Stimulated activated naive CD8-positive, alpha-beta T cell treated with anti-CD3 and anti-CD28 coated beads, Interleukin-15, Interleukin-2, amounts not matched to agents 100 ng/mL and 50 ng/mL, for 24 hours (primary cell): ENCODE results near the gene SLC30A10.
"Not testable (repeated sequence)": the region's sequence is repeated elsewhere in the genome, so short reads cannot be mapped to it uniquely, and the experiment has no call there.

Source experiments
- H3K27ac Mint-ChIP-seq: one replicate; pipeline ENCODE4 v1.8.0; 2021; ENCODE audit warnings: mild to moderate bottlenecking, mixed read lengths
- H3K27me3 Mint-ChIP-seq: one replicate; pipeline ENCODE4 v1.8.0; 2021; ENCODE audit warnings: mixed read lengths
- H3K36me3 Mint-ChIP-seq: one replicate; pipeline ENCODE4 v1.8.0; 2021; ENCODE audit warnings: low read depth, mixed read lengths
- H3K4me1 Mint-ChIP-seq: one replicate; pipeline ENCODE4 v1.8.0; 2021; ENCODE audit warnings: low read depth, mixed read lengths
- H3K4me3 Mint-ChIP-seq: one replicate; pipeline ENCODE4 v1.8.0; 2021; ENCODE audit warnings: mild to moderate bottlenecking, mixed read lengths
- H3K9me3 Mint-ChIP-seq: one replicate; pipeline ENCODE4 v1.8.0; 2021; ENCODE audit warnings: mixed read lengths

The SLC30A10 gene

DNA sequence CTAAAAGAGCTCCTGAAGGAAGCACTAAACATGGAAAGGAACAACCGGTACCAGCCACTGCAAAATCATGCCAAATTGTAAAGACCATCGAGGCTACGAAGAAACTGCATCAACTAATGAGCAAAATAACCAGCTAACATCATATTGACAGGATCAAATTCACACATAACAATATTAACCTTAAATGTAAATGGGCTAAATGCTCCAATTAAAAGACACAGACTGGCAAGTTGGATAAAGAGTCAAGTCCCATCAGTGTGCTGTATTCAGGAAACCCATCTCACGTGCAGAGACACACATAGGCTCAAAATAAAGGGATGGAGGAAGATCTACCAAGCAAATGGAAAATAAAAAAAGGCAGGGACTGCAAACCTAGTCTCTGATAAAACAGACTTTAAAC, 39.7 kb downstream of the SLC30A10 start:
- H3K27me3 Mint-ChIP-seq = peaks cover 22% of the 10 kb centered on the region

DNA sequence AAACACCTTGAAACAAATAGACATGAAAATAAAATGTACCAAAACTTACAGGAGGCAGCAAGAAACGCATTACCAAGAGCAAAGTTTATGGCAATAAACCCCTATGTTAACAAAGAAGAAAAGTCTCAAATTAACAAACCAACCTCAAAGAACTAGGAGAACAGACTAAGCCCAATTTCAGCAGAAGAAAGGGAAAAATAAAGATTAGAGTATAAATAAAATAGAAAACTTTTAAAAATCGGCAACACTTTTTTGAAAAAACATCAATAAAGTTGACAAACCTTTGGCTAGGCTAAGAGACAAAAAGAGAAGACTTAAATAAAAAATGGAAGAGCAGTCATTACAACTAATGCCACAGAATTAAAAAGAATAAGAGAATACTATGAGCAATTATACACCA, 42.7 kb downstream of the SLC30A10 start:
- no peak overlapping the region for H3K27ac Mint-ChIP-seq
- H3K27me3 Mint-ChIP-seq = peaks cover 25% of the 10 kb centered on the region

More for the DNA sequence above, 39.7 kb downstream of the SLC30A10 start:
- H3K4me1 Mint-ChIP-seq, H3K36me3 Mint-ChIP-seq, H3K4me3 Mint-ChIP-seq, H3K9me3 Mint-ChIP-seq, H3K27ac Mint-ChIP-seq: not testable (repeated sequence)

DNA sequence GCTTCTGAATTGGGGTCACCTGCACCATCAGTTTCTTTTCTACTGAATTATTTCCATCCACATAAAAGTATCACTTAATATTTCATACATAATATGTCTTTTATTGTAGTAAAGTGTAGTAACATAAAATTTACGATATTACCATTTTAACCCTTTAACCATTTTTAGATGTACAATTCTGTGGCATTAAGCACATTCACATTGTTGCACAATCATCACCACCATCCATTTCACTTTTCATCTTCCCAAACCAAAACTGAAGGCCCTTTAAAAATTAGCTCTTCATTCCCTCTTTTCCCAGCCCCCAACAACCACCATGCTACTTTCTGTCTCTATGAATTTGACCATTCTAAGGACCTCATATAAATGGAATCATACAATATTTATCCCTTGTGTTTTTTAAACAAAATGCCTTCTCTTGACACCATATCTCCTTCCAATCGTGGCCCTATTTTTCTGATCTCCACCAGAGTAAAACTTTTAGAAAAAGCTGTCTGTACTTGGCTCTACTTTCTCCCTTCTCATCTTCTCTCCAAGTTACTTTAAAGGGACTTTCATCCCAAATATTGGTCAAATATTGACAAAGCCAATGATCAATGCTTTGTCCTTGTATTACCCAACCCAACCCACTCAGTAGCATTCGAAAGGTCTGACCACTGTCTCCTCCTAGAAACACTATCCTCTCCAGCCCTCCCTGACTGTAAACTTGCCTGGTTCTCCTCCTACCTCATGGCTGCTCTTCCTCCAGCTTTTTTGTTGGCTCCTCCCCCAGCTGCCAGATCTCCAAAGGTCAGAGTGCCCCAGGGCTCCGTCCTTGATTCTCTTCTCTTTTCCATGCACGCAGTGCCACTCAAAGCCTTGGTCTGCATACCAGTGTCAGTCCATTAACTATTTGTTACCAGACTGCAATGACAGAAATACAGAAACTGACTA, 44.7 kb downstream of the SLC30A10 start:
- no peaks in the 10 kb centered on the region for H3K36me3 Mint-ChIP-seq
- peaks cover 20% of the 10 kb centered on the region for H3K27me3 Mint-ChIP-seq
- no peak overlapping the region for H3K4me3 Mint-ChIP-seq
- H3K9me3 Mint-ChIP-seq = peaks cover 5% of the 10 kb centered on the region
- no peaks in the 10 kb centered on the region for H3K4me1 Mint-ChIP-seq
- H3K27ac Mint-ChIP-seq = no peak overlapping the region

More for the DNA sequence above, 42.7 kb downstream of the SLC30A10 start:
- H3K4me3 Mint-ChIP-seq = no peak overlapping the region
- H3K4me1 Mint-ChIP-seq = no peaks in the 10 kb centered on the region
- H3K36me3 Mint-ChIP-seq = no peaks in the 10 kb centered on the region
- H3K9me3 Mint-ChIP-seq = peaks cover 9% of the 10 kb centered on the region

DNA sequence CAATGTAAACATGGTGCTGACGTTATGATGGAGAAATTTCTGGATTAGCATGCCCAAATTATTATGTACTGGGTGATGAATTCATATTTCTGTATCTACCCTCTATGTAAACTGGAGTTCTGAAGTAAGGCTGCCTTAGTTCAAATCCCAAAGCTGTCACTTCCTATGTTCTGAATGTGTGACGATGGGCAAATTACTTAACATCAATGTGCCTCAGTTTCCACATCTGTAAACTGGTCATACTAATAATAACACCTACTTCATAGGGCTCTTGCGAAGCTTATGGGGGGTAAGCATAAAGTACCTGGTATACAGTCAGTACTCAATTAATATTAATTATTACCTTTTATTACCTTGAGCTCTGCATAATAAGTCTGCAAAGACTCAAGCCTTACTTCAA, 45.6 kb downstream of the SLC30A10 start:
- H3K27me3 Mint-ChIP-seq = peaks cover 24% of the 10 kb centered on the region
- no peaks in the 10 kb centered on the region for H3K36me3 Mint-ChIP-seq
- no peak overlapping the region for H3K4me3 Mint-ChIP-seq
- peaks cover 2% of the 10 kb centered on the region for H3K9me3 Mint-ChIP-seq
- no peaks in the 10 kb centered on the region for H3K4me1 Mint-ChIP-seq
- no peak overlapping the region for H3K27ac Mint-ChIP-seq

DNA sequence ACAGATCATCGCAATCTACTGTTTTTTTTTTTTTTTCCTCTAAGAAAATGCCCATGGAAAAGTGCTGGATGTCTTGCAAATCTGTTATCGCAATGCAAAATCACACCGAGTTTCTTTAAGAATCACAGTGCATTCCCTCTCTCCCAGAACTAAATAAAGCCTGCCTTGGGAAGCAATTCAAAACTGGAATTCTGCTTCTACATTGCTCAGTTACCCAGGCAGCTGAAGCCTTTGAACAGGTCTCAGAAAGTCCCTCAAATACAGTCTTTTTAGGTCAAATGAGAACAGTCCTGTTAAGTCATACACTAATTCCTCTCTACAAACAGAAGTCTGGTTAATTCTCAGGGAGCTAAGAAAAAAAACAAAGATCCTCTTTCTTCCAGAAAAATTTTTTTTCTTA, 46.3 kb downstream of the SLC30A10 start:
- H3K4me1 Mint-ChIP-seq = no peaks in the 10 kb centered on the region
- H3K9me3 Mint-ChIP-seq = no peaks in the 10 kb centered on the region
- H3K4me3 Mint-ChIP-seq = no peak overlapping the region
- no peaks in the 10 kb centered on the region for H3K36me3 Mint-ChIP-seq
- no peak overlapping the region for H3K27ac Mint-ChIP-seq
- peaks cover 24% of the 10 kb centered on the region for H3K27me3 Mint-ChIP-seq

DNA sequence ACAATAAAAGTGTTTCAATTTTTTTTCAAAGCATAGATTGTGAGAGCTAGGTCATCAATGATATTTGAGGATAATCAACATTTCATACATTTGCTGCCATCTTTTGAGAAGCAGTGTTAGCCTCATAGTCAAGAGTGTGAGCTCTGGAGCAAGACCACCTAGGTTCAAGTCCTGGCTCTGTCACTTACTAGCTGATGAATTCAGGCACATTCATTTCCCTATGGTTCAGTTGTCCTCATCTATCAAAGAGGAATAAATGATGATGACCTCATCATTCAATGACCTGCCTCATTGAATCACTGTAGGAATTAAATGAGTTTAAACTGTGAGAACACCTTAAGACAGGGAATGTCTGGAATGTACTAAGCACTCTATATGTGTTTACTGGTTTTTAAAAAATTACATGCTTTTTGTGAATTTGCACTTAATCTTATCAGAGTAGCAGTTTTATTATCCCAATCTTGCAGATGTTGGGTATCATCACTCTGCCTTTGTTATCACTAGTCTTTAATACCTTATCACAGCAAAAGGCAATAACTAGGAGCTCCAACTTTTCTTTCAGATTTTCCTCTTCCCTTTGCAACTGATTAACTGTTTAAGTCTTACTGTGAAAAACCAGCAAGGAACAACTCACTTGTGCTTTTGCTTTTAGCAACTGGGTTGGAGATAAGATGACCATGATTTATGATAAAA, 47.4 kb downstream of the SLC30A10 start:
- H3K36me3 Mint-ChIP-seq = no peaks in the 10 kb centered on the region
- H3K27ac Mint-ChIP-seq = no peak overlapping the region
- H3K4me1 Mint-ChIP-seq = no peaks in the 10 kb centered on the region
- H3K9me3 Mint-ChIP-seq = no peaks in the 10 kb centered on the region
- H3K4me3 Mint-ChIP-seq = no peak overlapping the region
- peaks cover 19% of the 10 kb centered on the region for H3K27me3 Mint-ChIP-seq

DNA sequence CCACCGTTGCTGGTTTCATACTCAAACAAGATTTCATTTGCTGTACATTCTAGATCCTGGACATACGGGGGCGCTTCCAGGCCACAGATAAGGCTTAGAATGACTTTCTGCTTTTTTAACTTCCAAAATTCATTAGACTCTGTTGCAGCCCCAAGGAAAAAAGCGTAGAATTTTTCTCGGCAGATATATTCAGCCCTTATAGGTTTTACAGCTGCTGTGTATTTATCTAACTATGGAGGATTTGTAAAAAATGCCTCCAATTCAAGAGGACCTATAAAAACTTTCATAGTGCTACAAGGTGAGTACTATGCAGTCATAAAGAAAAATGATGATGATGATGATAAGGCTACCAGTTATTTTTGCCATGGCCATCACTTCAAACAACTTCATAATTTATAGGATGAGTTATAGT, 51.6 kb downstream of the SLC30A10 start:
- H3K9me3 Mint-ChIP-seq = no peaks in the 10 kb centered on the region
- peaks cover 3% of the 10 kb centered on the region for H3K27me3 Mint-ChIP-seq
- no peaks in the 10 kb centered on the region for H3K36me3 Mint-ChIP-seq
- H3K4me1 Mint-ChIP-seq = no peaks in the 10 kb centered on the region
- H3K27ac Mint-ChIP-seq = no peak overlapping the region
- no peak overlapping the region for H3K4me3 Mint-ChIP-seq

DNA sequence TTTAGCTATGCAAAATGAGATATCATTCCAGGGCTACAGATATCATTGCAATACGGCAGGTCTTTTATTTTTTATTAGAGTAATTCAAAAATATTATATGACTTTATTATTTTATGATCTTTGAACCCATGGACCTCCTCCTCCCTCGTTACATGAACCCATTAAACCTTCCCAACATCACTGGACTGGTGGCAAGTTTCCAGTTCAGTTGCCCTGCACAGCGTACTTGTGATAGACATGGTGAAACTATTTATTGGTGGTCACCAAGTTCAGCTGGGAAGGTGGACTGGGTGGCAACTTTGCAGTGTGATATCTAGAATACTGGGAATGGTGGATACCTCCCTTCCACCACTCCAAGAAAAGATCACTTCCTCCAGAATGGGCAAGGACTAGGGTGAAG, 52.5 kb downstream of the SLC30A10 start:
- Mint-ChIP-seq H3K36me3 (no peaks in the 10 kb centered on the region), H3K27me3 (peaks cover 3% of the 10 kb centered on the region), H3K9me3 (no peaks in the 10 kb centered on the region), H3K27ac (no peak overlapping the region), H3K4me3 (no peak overlapping the region), H3K4me1 (no peaks in the 10 kb centered on the region)

DNA sequence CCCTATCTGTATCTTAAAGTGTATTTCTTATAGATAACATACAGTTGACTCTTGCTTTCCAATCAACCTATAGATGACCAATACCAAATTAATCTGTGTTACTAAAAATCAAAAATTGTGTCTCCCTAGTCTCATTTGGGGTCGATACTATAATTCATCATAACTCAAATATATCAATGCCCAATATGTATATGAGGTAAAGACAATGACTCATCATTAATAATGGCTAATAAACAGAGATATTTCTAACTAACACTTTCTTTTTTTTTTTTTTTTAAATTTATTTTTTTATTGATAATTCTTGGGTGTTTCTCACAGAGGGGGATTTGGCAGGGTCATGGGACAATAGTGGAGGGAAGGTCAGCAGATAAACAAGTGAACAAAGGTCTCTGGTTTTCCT, 55.8 kb downstream of the SLC30A10 start:
- H3K9me3 Mint-ChIP-seq, H3K27ac Mint-ChIP-seq, H3K27me3 Mint-ChIP-seq, H3K4me3 Mint-ChIP-seq, H3K36me3 Mint-ChIP-seq, H3K4me1 Mint-ChIP-seq: not testable (repeated sequence)

DNA sequence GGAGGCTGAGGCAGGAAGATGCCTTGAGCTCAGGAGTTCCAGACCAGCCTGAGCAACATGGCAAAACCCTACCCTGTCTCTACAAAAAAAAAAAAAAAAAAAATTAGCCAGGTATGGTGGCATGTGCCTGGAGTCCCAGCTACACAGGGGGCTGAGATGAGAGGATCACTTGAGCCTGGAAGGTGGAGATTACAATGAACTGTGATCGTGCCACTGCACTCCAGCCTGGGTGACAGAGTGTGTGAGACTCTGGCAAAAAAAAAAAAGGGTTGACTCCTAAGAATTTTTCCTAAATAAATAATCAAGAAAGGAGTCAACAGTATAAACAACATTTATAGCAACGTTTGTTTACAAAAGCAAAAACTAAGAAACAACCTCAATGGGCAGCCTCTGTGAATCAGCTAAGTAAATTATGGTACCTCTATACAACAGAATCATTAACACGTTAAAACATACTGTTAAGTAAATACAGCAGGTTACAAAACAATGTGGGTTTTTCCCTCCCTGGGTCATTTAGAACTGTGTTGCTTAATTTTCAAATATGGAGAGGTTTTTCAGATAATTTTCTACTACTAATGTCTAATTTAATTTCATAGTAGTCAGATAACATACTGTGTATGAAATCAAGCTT, 56.8 kb downstream of the SLC30A10 start:
- Mint-ChIP-seq H3K36me3 (no peaks in the 10 kb centered on the region), H3K4me3 (no peak overlapping the region), H3K4me1 (no peaks in the 10 kb centered on the region), H3K9me3 (no peaks in the 10 kb centered on the region), H3K27ac (no peak overlapping the region), H3K27me3 (no peaks in the 10 kb centered on the region)

DNA sequence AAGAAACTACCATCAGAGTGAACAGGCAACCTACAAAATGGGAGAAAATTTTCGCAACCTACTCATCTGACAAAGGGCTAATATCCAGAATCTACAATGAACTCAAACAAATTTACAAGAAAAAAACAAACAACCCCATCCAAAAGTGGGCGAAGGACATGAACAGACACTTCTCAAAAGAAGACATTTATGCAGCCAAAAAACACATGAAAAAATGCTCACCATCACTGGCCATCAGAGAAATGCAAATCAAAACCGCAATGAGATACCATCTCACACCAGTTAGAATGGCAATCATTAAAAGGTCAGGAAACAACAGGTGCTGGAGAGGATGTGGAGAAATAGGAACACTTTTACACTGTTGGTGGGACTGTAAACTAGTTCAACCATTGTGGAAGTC, 59.7 kb downstream of the SLC30A10 start:
- not testable (repeated sequence) for H3K27ac Mint-ChIP-seq, H3K36me3 Mint-ChIP-seq, H3K4me3 Mint-ChIP-seq, H3K9me3 Mint-ChIP-seq, H3K27me3 Mint-ChIP-seq, H3K4me1 Mint-ChIP-seq
